Stomach (tissue), 4 donors: Measurements from ENCODE around the gene KEAP1.

Experiments used
- CTCF ChIP-seq, 7 experiments: fragments of 450-650 bp in 4 of 7; fragments of 200-600 bp in 3 of 7; sonication (generic) in 3 of 7; IDR thresholded peaks; one replicate each; pipeline ENCODE4 v1.5.1; 2016 to 2019; ENCODE audit warnings: antibody characterized with exemption in 7 of 7, control low read depth in 2 of 7, mild to moderate bottlenecking in 1 of 7
- EP300 ChIP-seq: sonication (generic); formaldehyde crosslinking; IDR thresholded peaks from one replicate; pipeline ENCODE4 v1.6.1; 2017; ENCODE audit warnings: antibody characterized with exemption

GRCh38 chr19:10505583-10506229, 2.5 kb upstream of the KEAP1 start:
- TF ChIP-seq CTCF (IDR thresholded peaks at IDR 0.05) (peak in 5 of 7 experiments; percentile 69 to 82 (median 77)), EP300 (no peak)
